A549 treated with ZK216348 at 1 μM for 4 hours (cell line): ENCODE measurements around the gene GAD1. TPM values are rescaled to one million over a fixed set of nuclear protein-coding genes. Genes with fewer than 3 reads are reported as not detected.

Source experiments
- total RNA-seq: library from RNA; stranded (reverse); fragments of 200-300 nt; extraction: Qiagen RNA extraction; gene quantifications from 5 replicates; pipeline ENCODE4 v1.2.3, GENCODE V29; 2022; ENCODE audit warnings: low read depth

Gene GAD1
- total RNA-seq: 0.49 to 0.60 TPM (median 0.54 TPM) in 5 replicates

DNA sequence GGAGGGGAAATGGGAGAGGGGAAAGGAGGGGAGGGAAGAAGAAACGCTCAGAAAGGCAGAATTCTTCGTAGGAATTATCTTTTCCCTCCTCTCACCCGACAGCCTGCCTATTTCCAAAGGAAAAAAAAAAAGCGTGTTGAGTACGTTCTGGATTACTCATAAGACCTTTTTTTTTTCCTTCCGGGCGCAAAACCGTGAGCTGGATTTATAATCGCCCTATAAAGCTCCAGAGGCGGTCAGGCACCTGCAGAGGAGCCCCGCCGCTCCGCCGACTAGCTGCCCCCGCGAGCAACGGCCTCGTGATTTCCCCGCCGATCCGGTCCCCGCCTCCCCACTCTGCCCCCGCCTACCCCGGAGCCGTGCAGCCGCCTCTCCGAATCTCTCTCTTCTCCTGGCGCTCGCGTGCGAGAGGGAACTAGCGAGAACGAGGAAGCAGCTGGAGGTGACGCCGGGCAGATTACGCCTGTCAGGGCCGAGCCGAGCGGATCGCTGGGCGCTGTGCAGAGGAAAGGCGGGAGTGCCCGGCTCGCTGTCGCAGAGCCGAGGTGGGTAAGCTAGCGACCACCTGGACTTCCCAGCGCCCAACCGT lies at the start of gene GAD1:
TSS of gene GAD1 (plus strand) at position 384 of the 589 bp plus-strand sequence. CDS start 1,705 bp downstream, outside the sequence.

GRCh38 chr2:170770008-170770605 lies 46.6 kb upstream of the GAD1 start, which contains the start of gene ERICH2:
ERICH2 (plus strand) TSS chr2:170770378; CDS start chr2:170770682, 304 bp downstream.

Other genes with a start within 250 kb of the GAD1 start
- not detected in 5 replicates for gene SP5, start 101.5 kb upstream of the GAD1 start, total RNA-seq
- gene ERICH2, start 46.5 kb upstream of the GAD1 start, total RNA-seq: not detected in 5 replicates
- 86.8 to 107 TPM (median 93.7 TPM) in 5 replicates for gene GORASP2, start 112.4 kb downstream of the GAD1 start, total RNA-seq